Smooth muscle cell (in vitro differentiated cells): Measurements from ENCODE around the gene CCDC27. TPM values are rescaled to one million over a fixed set of nuclear protein-coding genes. Genes with fewer than 3 reads are reported as not detected.

Experiments used
- DNase-seq: peaks from one replicate; lab custom pipeline; 2025; ENCODE audit not compliant: unreplicated experiment; lab: John Stamatoyannopoulos, UW
- H2AFZ ChIP-seq: fragments of 200-600 bp; sonication (generic); 2 replicates; pipeline ENCODE4 v1.6.0; 2016; ENCODE audit warnings: antibody characterized with exemption, low read depth, mild to moderate bottlenecking
- H3F3A ChIP-seq: fragments of 200-600 bp; sonication (generic); 2 replicates; pipeline ENCODE4 v1.6.0; 2017; ENCODE audit warnings: antibody characterized with exemption, low read depth
- H3K27ac ChIP-seq: fragments of 200-600 bp; sonication (generic); 2 replicates; pipeline ENCODE4 v1.5.1; 2016; ENCODE audit warnings: low read depth, mild to moderate bottlenecking
- H3K27me3 ChIP-seq: fragments of 200-600 bp; sonication (generic); 2 replicates; pipeline ENCODE4 v1.6.1; 2016; ENCODE audit warnings: low read depth, mild to moderate bottlenecking
- H3K36me3 ChIP-seq: fragments of 200-600 bp; sonication (generic); 2 replicates; pipeline ENCODE4 v1.5.1; 2016; ENCODE audit warnings: low read depth
- H3K4me1 ChIP-seq: fragments of 200-600 bp; sonication (generic); 2 replicates; pipeline ENCODE4 v1.5.1; 2016; ENCODE audit warnings: low read depth
- H3K4me2 ChIP-seq: fragments of 200-600 bp; sonication (generic); 2 replicates; pipeline ENCODE4 v1.6.0; 2016; ENCODE audit warnings: mild to moderate bottlenecking
- H3K4me3 ChIP-seq: fragments of 200-600 bp; sonication (generic); 2 replicates; pipeline ENCODE4 v1.5.1; 2016; ENCODE audit warnings: mild to moderate bottlenecking
- H3K79me2 ChIP-seq: fragments of 200-600 bp; sonication (generic); 2 replicates; pipeline ENCODE4 v1.6.0; 2016; ENCODE audit warnings: low read depth, mild to moderate bottlenecking
- H3K9ac ChIP-seq: fragments of 200-600 bp; sonication (generic); 2 replicates; pipeline ENCODE4 v1.6.0; 2016; ENCODE audit warnings: low read depth
- H3K9me3 ChIP-seq: fragments of 200-600 bp; sonication (generic); replicated peaks from 2 replicates; pipeline ENCODE4 v1.5.1; 2016; ENCODE audit warnings: low read depth
- H4K20me1 ChIP-seq: fragments of 200-600 bp; sonication (generic); 2 replicates; pipeline ENCODE4 v1.6.0; 2016; ENCODE audit warnings: low read depth
- WGBS: methylation state at CpG from one replicate; pipeline ENCODE4 v1.1.7; 2016; ENCODE audit warnings: low lambda C conversion rate; 5-methylcytosine and 5-hydroxymethylcytosine counted together
- polyA plus RNA-seq: library from polyadenylated mRNA; unstranded; fragments of >200 nt; fragmentation: Nextera tagmentation; extraction: Ambion mirVana; gene quantifications from 2 replicates; pipeline ENCODE4 v1.2.1, GENCODE V29; 2016
- small RNA-seq: library from RNA; depleted of rRNA; stranded (forward); fragments of <200 nt; gene quantifications from one replicate; pipeline ENCODE3, GENCODE V24; 2014
- total RNA-seq: library from RNA; depleted of rRNA; stranded (reverse); fragments of >200 nt; gene quantifications from 2 replicates; pipeline ENCODE4 v1.2.3, GENCODE V29; 2014
- TF ChIP-seq, protein P1 (sequence below): fragments of 200-600 bp; sonication (generic); IDR thresholded peaks from 2 replicates; pipeline ENCODE4 v1.5.1; 2017; ENCODE audit warnings: borderline replicate concordance, mild to moderate bottlenecking, antibody characterized with exemption; ENCODE audit not compliant: insufficient read depth, poor library complexity, severe bottlenecking

CCDC27 gene
- total and polyA plus RNA-seq, 2 experiments from 2014 or later = not detected

DNA sequence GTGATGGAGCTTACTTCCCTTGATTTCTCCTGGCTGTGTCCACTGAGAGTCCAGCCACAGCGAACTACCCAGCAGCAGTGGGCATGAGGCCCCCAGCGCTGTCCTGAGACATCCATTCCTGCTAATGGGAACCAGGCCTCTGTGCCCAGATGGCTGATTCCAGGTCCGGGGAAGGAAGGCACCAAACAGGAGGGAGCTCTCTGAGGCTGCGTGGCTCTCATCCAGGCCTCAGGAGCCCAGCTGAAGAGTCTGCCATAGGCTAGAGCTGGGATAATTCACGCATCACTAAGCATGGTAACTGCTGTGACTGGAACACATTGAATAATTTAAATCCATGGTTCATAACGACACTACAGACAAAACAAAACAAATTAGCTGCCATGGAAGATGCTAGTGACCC is 68.8 kb downstream of the CCDC27 start:
- Histone ChIP-seq H3F3A (no peaks in the 10 kb centered on the region), H3K4me3 (no peak overlapping the region), H3K4me1 (no peaks in the 10 kb centered on the region), H3K79me2 (no peaks in the 10 kb centered on the region), H3K27me3 (no peaks in the 10 kb centered on the region), H4K20me1 (no peaks in the 10 kb centered on the region), H3K4me2 (no peak overlapping the region), H3K27ac (no peak overlapping the region), H3K9ac (no peak overlapping the region), H2AFZ (no peak overlapping the region), H3K9me3 (no peaks in the 10 kb centered on the region), H3K36me3 (no peaks in the 10 kb centered on the region)
- DNase-seq = no peak
- WGBS = 94% methylated on average over 6 of the region's 6 CpGs
- TF ChIP-seq, protein P1, sequence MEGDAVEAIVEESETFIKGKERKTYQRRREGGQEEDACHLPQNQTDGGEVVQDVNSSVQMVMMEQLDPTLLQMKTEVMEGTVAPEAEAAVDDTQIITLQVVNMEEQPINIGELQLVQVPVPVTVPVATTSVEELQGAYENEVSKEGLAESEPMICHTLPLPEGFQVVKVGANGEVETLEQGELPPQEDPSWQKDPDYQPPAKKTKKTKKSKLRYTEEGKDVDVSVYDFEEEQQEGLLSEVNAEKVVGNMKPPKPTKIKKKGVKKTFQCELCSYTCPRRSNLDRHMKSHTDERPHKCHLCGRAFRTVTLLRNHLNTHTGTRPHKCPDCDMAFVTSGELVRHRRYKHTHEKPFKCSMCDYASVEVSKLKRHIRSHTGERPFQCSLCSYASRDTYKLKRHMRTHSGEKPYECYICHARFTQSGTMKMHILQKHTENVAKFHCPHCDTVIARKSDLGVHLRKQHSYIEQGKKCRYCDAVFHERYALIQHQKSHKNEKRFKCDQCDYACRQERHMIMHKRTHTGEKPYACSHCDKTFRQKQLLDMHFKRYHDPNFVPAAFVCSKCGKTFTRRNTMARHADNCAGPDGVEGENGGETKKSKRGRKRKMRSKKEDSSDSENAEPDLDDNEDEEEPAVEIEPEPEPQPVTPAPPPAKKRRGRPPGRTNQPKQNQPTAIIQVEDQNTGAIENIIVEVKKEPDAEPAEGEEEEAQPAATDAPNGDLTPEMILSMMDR = no peak

Small RNA genes lying within 50 kb of the gene (small RNA-seq; reads per million reads assigned to genes)
- gene RF02197 (not detected), gene RN7SL574P (not detected)

Other genes starting within 250 kb of the CCDC27 start
- 4.8 and 6.5 TPM in 2 replicates for gene MEGF6, start 140.9 kb upstream of the CCDC27 start, total RNA-seq
- gene MEGF6, start 140.9 kb upstream of the CCDC27 start, polyA plus RNA-seq = 12.8 and 18.6 TPM in 2 replicates
- 20.7 and 21.7 TPM in 2 replicates for gene TPRG1L, start 127.4 kb upstream of the CCDC27 start, total RNA-seq
- 35.0 and 38.7 TPM in 2 replicates for gene TPRG1L, start 127.4 kb upstream of the CCDC27 start, polyA plus RNA-seq
- 14.2 and 17.2 TPM in 2 replicates for gene WRAP73, start 102.3 kb upstream of the CCDC27 start, total RNA-seq
- 20.8 and 21.5 TPM in 2 replicates for gene WRAP73, start 102.3 kb upstream of the CCDC27 start, polyA plus RNA-seq
- gene TP73, start 99.9 kb upstream of the CCDC27 start, total RNA-seq = 0.04 and 0.22 TPM in 2 replicates
- 0.50 TPM in 1 of 2 replicates, not detected in the other for gene TP73, start 99.9 kb upstream of the CCDC27 start, polyA plus RNA-seq
- 1.3 and 5.3 TPM in 2 replicates for gene SMIM1, start 20.3 kb downstream of the CCDC27 start, total RNA-seq
- 14.9 and 15.2 TPM in 2 replicates for gene SMIM1, start 20.3 kb downstream of the CCDC27 start, polyA plus RNA-seq
- gene LRRC47, start 44.0 kb downstream of the CCDC27 start, total RNA-seq = 24.9 and 31.6 TPM in 2 replicates
- gene LRRC47, start 44.0 kb downstream of the CCDC27 start, polyA plus RNA-seq = 37.3 and 38.0 TPM in 2 replicates
- 12.6 and 16.8 TPM in 2 replicates for gene CEP104, start 104.8 kb downstream of the CCDC27 start, total RNA-seq
- gene CEP104, start 104.8 kb downstream of the CCDC27 start, polyA plus RNA-seq = 25.4 and 30.9 TPM in 2 replicates
- gene DFFB, start 105.0 kb downstream of the CCDC27 start, total RNA-seq = 3.3 and 15.6 TPM in 2 replicates
- 4.5 and 5.7 TPM in 2 replicates for gene DFFB, start 105.0 kb downstream of the CCDC27 start, polyA plus RNA-seq
- 26.0 and 34.6 TPM in 2 replicates for gene C1orf174, start 147.8 kb downstream of the CCDC27 start, total RNA-seq
- 29.3 and 32.5 TPM in 2 replicates for gene C1orf174, start 147.8 kb downstream of the CCDC27 start, polyA plus RNA-seq